SU-DHL-6 (cell line): ENCODE measurements around the gene PPARGC1A.

ENCODE experiments used
- EZH2phosphoT487 ChIP-seq: fragments of 200-600 bp; sonication (generic), shearing (Covaris generic); conservative IDR thresholded peaks from 2 replicates; pipeline ENCODE4 v1.6.1; 2018; ENCODE audit warnings: mild to moderate bottlenecking, antibody characterized with exemption, low read length, moderate library complexity, mixed read lengths
- TF ChIP-seq, protein P1 (sequence below): fragments of 200-600 bp; sonication (generic); IDR thresholded peaks from one replicate; pipeline ENCODE4 v1.5.1; 2017; ENCODE audit warnings: antibody characterized with exemption, mild to moderate bottlenecking, low read length, moderate library complexity; ENCODE audit not compliant: insufficient read depth, poor library complexity, severe bottlenecking

DNA sequence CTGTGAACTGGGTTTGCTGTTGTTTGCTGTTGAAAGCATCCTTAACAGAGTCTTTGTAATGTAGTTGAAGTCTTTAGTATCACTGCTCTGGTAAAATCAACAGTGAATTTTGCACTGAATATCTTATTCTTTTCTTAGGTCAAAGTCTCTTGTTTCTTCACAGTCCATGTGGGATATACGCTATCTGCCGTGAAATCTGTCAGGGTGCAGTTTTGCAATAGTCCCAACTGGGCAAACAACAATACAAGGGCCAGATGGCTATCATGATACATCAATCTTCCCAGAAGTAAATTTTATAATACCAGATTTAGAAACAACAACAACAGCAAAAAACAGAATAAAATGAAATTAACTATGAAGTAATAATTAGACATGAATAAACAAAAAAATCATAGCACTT, 123.5 kb downstream of the PPARGC1A start:
- TF ChIP-seq, protein P1, sequence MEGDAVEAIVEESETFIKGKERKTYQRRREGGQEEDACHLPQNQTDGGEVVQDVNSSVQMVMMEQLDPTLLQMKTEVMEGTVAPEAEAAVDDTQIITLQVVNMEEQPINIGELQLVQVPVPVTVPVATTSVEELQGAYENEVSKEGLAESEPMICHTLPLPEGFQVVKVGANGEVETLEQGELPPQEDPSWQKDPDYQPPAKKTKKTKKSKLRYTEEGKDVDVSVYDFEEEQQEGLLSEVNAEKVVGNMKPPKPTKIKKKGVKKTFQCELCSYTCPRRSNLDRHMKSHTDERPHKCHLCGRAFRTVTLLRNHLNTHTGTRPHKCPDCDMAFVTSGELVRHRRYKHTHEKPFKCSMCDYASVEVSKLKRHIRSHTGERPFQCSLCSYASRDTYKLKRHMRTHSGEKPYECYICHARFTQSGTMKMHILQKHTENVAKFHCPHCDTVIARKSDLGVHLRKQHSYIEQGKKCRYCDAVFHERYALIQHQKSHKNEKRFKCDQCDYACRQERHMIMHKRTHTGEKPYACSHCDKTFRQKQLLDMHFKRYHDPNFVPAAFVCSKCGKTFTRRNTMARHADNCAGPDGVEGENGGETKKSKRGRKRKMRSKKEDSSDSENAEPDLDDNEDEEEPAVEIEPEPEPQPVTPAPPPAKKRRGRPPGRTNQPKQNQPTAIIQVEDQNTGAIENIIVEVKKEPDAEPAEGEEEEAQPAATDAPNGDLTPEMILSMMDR, result no peak
- no peak for TF ChIP-seq EZH2phosphoT487
